ENCODE measurements around the gene ERBB4. TPM values are rescaled to one million over a fixed set of nuclear protein-coding genes. Genes with fewer than 3 reads are reported as not detected.

The ERBB4 gene
- total RNA-seq, 1 experiment from 2014 or later = 0.15 TPM

- in situ Hi-C loops (cut with HindIII; ENCODE audit: low pct_unique_long_range_greater_than_20kb, low sequenced_read_pairs) = no loop called here
- H3K36me3 ChIP-seq (ENCODE audit: control insufficient read depth, insufficient read depth, low read length) = no peaks in the 10 kb centered on the region; the same call in 1 of the 2 replicates
- no TSS peak for BruUV-seq (replicated peaks)
- H3K27ac ChIP-seq (ENCODE audit: low read length) = no peak overlapping the region
- ChIA-PET CTCF (no interaction called here), POLR2A (no interaction called here)
- no peaks in the 10 kb centered on the region for H3K27me3 ChIP-seq (ENCODE audit: control insufficient read depth, insufficient read depth, low read length)
- no peak for TF ChIP-seq CTCF (IDR thresholded peaks at IDR 0.05)
- TF ChIP-seq, protein P1, sequence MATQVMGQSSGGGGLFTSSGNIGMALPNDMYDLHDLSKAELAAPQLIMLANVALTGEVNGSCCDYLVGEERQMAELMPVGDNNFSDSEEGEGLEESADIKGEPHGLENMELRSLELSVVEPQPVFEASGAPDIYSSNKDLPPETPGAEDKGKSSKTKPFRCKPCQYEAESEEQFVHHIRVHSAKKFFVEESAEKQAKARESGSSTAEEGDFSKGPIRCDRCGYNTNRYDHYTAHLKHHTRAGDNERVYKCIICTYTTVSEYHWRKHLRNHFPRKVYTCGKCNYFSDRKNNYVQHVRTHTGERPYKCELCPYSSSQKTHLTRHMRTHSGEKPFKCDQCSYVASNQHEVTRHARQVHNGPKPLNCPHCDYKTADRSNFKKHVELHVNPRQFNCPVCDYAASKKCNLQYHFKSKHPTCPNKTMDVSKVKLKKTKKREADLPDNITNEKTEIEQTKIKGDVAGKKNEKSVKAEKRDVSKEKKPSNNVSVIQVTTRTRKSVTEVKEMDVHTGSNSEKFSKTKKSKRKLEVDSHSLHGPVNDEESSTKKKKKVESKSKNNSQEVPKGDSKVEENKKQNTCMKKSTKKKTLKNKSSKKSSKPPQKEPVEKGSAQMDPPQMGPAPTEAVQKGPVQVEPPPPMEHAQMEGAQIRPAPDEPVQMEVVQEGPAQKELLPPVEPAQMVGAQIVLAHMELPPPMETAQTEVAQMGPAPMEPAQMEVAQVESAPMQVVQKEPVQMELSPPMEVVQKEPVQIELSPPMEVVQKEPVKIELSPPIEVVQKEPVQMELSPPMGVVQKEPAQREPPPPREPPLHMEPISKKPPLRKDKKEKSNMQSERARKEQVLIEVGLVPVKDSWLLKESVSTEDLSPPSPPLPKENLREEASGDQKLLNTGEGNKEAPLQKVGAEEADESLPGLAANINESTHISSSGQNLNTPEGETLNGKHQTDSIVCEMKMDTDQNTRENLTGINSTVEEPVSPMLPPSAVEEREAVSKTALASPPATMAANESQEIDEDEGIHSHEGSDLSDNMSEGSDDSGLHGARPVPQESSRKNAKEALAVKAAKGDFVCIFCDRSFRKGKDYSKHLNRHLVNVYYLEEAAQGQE (IDR thresholded peaks at IDR 0.05; ENCODE audit: insufficient read depth in 1 of 2, low read depth in 2 of 2, low read length in 1 of 2) = no peak
- no peak overlapping the region for H3K4me3 ChIP-seq (ENCODE audit: low read depth in 2 of 2, low read length in 2 of 2)
- H3K9me3 ChIP-seq (ENCODE audit: control insufficient read depth, insufficient read depth, low read depth, low read length) = no peaks in the 10 kb centered on the region; the same call in 1 of the 2 replicates
- intact Hi-C loops (cut with micrococcal nuclease; ENCODE audit: unreplicated experiment) = no loop called here
- DNase-seq (ENCODE audit: low read depth, low spot score) = no peak
- no peaks in the 10 kb centered on the region; the same call in 1 of the 2 replicates for H3K4me1 ChIP-seq (ENCODE audit: control insufficient read depth, insufficient read depth, low read length)
- ATAC-seq = no peak
Observed at GRCh38 chr2:211404098-211404497, 1134.5 kb downstream of the ERBB4 start.

GRCh38 chr2:211401328-211401727 is 1137.3 kb downstream of the ERBB4 start:
- Histone ChIP-seq H3K27me3 (ENCODE audit: control insufficient read depth, insufficient read depth, low read length) (no peaks in the 10 kb centered on the region), H3K4me1 (ENCODE audit: control insufficient read depth, insufficient read depth, low read length) (no peaks in the 10 kb centered on the region), H3K9me3 (ENCODE audit: control insufficient read depth, insufficient read depth, low read depth, low read length) (no peaks in the 10 kb centered on the region; the same call in 1 of the 2 replicates), H3K36me3 (ENCODE audit: control insufficient read depth, insufficient read depth, low read length) (no peaks in the 10 kb centered on the region; the same call in 1 of the 2 replicates), H3K4me3 (ENCODE audit: low read depth in 2 of 2, low read length in 2 of 2) (no peak overlapping the region), H3K27ac (ENCODE audit: low read length) (no peak overlapping the region)
- POLR2A ChIA-PET = no interaction called here
- TF ChIP-seq CTCF (IDR thresholded peaks at IDR 0.05) = no peak
- TF ChIP-seq, protein P1 (IDR thresholded peaks at IDR 0.05; ENCODE audit: insufficient read depth in 1 of 2, low read depth in 2 of 2, low read length in 1 of 2) = no peak
- no peak for TF ChIP-seq TCF7L2 (IDR thresholded peaks at IDR 0.05; ENCODE audit: low read depth, low read length)
- TF ChIP-seq SIN3A (IDR thresholded peaks at IDR 0.05; ENCODE audit: borderline replicate concordance, insufficient read depth, low read depth, low read length) = no peak
- TF ChIP-seq POLR2AphosphoS5 (IDR thresholded peaks at IDR 0.05; ENCODE audit: low read depth, low read length) = no peak
- in situ Hi-C loops (cut with HindIII; ENCODE audit: low pct_unique_long_range_greater_than_20kb, low sequenced_read_pairs) (no loop called here), intact Hi-C loops (cut with micrococcal nuclease; ENCODE audit: unreplicated experiment) (no loop called here)
- DNase-seq (ENCODE audit: low read depth, low spot score) (no peak), ATAC-seq (no peak)
- CTCF ChIA-PET = no interaction called here
- BruUV-seq (replicated peaks) = no TSS peak
